Measurements from ENCODE around the gene CHMP6.

CHMP6 gene

DNA sequence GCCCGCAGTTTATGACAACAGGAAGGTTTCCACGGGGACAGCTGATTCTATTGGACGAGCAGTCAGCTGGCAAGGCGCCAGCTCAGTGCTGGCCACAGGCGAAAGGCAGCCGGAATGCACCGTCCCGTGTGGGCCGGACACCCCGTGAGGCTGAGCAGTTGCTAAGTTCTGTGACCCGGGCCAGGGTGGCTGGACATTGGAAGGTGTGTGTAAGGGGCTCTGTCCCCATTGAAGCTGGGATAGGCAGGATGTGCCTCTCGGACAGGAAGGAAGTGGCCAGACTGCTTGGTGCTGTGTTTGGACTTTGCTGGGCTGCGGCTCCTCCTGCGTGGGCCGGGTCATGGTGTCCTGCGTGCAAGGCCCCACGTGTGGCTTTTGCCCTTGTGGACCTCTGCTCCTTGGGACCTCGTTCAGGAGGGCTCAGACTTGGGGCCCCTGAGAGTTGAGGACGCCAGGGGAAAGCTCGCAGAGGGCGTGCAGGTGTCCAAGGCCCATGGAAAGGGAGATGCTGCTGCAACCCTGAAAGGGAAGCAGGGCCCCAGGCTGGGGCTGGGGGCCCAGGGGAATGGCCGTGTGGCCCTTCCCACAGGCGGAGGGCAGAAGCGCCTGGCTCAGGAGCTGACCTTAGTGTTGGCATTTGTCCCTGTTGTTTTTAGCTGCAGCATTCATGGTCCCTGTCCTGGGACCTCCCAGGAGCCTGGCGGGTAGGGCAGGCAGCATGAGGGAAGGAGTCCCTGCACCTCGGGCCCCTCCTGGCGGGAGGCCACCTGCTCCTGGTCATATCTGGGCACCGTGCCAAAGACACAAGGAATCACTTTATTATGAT, 53.3 kb downstream of the CHMP6 start:
- peak; percentile 40 for DNase-seq

DNA sequence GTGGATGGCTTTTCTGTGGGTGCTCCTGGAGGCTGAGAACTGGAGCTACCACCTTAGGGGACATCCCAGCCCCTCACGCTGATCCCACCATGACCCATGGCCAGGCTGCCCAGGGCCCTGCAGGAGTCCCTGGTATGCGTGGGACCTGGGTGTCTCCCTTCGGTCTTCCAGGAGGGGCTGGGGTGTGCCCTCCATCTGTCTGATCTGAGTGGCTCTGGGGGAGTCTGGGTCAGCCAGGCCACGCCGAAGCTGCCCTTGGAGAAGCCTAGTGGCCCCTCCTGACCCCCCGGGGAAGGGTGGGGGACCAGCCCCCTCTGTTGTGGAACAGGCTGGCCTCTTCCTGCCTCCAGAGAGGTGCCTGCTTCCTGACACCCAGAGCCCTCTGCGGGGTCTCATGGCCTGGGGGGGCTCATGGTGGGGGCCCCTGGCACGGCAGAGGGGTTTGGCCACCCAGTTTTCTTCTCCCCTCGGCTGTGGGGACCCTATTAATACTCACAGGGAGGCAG, 54.0 kb downstream of the CHMP6 start:
- DNase-seq = no peak

DNA sequence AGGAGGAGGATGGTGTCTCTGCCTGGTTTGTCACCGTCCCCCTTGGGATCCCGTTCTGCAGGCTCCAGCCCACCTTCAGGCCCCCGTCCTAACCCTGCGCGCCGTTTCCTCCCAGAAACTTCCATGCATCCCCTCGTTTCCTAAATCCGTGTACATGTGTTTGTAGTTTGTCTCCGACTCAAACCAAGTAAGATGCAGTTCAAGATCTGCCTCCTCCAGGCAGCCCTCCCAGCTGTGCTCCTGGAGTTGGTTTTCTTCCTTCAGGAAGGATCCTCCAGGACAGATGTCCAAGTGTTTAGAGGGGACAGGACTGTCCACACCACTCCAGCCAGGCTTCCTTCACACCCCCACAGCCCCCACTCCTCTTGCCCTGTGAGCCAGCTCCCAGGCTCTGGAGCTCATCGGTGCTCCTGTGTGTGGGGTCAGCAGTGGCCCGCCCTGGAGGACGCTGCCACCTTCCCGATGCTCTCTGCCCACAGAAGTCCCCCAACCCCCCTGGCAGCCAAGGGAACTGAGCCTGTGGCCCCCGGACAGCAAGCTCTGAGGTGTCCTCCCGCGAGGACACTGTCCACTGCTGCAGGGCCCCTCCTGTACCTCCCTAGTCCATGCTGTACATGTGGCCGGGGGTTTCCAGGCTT, 54.6 kb downstream of the CHMP6 start:
- DNase-seq = no peak

DNA sequence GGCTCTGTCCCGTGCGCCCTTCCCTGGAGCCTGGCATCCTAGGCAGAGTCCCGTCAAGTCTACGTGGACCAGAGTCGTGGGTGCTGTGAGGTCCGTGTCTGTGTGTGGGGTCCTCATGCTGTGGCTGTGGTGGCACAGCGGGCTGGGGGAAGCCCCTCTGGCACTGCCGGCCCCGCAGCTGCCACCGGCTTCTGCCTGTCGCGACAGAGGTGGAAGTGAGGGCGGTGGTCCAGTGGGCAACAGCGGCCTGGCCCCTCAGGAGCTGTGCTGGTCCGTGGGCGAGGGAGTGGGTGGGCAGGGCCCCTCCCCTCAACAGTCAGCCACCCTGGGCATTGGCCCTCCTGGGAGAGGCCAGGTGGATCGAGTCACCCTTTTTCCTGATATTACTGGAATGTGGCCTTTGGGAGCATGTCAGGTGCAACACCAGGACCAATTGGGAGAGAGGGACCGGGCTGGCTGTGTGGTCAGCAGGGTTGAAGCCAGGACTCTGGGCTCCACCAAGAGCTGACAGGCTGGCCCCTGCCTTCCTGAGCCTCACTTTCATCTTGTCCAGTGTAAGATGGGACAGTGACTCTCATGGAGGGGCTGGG, 55.2 kb downstream of the CHMP6 start:
- no peak for DNase-seq

DNA sequence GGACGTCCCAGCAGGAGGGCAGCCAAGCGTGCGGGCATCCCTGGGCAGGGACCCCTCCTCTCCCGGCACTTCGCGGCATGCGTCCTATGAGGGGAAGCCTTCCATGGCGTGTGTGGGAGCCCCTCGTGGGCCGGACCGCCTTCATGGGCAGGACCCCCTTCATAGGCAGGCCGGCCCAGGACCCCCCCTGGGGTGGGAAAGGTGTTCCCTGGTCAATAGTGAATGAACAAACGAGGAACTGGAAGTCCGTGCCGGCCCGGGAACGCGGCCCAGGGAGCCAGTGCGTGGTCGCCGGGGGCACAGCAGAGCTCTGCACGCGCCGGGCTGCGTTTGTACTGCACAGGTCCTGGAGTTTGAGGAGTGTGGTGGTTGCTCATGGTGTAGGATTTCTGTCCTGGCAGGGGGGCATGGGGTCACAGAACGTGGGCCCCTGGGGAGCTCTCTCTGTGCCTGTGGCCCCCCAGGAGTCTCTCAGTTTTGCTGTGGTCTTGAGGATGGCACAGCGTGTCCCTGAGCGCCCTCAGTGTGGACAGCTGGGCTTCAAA, 57.3 kb downstream of the CHMP6 start:
- no peak for DNase-seq

DNA sequence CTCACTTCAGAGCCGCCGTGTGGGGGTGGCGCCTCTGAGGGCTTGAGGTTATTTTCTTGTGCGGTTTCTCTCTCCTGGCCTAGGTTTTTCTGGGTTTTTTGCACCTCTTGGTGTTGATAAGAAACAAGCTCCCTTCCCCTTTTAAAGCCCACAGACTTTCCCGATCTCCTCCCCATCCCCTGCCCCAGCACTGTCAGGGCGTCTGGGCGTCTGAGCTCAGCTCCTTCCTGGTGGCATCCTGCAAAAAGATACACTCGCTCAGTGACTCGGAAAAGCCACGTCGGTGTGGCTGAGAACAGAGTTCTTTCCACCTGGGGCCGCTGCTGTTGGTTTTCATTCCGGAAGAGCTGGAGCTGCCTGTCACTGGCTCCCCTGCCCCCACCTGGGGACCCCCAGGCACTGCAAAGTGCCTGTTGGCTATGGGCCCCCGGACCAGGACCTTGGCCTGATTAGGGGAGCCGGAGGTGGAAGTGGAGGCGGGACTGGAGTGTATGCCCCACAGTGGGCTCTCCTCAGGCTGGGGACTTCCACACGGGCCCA, 57.8 kb downstream of the CHMP6 start:
- no peak for DNase-seq

Data from fibroblast of skin of back (primary cell).